ENCODE results near the gene CXCL12. TPM values are rescaled to one million over a fixed set of nuclear protein-coding genes. Genes with fewer than 3 reads are reported as not detected.

CXCL12 gene
- total RNA-seq, 1 donor from 2014 or later = 153 TPM

GRCh38 chr10:44389556-44389955, 4.7 kb upstream of the CXCL12 start:
- no peaks in the 10 kb centered on the region for H3K36me3 Mint-ChIP-seq (ENCODE audit: unreplicated experiment)
- no peak for DNase-seq (ENCODE audit: extremely low spot score, unreplicated experiment)

GRCh38 chr10:44389150-44389549, 4.3 kb upstream of the CXCL12 start:
- TF ChIP-seq CTCF (IDR thresholded peaks at IDR 0.05) = no peak
- Mint-ChIP-seq H3K36me3 (ENCODE audit: unreplicated experiment) (no peaks in the 10 kb centered on the region), H3K4me3 (ENCODE audit: unreplicated experiment) (no peak overlapping the region), H3K27ac (ENCODE audit: unreplicated experiment) (no peak overlapping the region), H3K27me3 (ENCODE audit: unreplicated experiment) (peaks cover 22% of the 10 kb centered on the region), H3K9me3 (ENCODE audit: unreplicated experiment) (no peaks in the 10 kb centered on the region), H3K4me1 (ENCODE audit: unreplicated experiment) (peaks cover 16% of the 10 kb centered on the region)
- peak; percentile 72 for DNase-seq (ENCODE audit: extremely low spot score, unreplicated experiment)

More at GRCh38 chr10:44389556-44389955, 4.7 kb upstream of the CXCL12 start:
- Mint-ChIP-seq H3K9me3 (ENCODE audit: unreplicated experiment) (no peaks in the 10 kb centered on the region), H3K4me1 (ENCODE audit: unreplicated experiment) (peaks cover 16% of the 10 kb centered on the region), H3K27ac (ENCODE audit: unreplicated experiment) (no peak overlapping the region), H3K27me3 (ENCODE audit: unreplicated experiment) (peaks cover 23% of the 10 kb centered on the region), H3K4me3 (ENCODE audit: unreplicated experiment) (no peak overlapping the region)
- TF ChIP-seq CTCF (IDR thresholded peaks at IDR 0.05) = no peak

- H3K36me3 Mint-ChIP-seq (ENCODE audit: unreplicated experiment) = no peaks in the 10 kb centered on the region
- H3K27ac Mint-ChIP-seq (ENCODE audit: unreplicated experiment) = no peak overlapping the region
- H3K27me3 Mint-ChIP-seq (ENCODE audit: unreplicated experiment) = peaks cover 19% of the 10 kb centered on the region
- H3K4me1 Mint-ChIP-seq (ENCODE audit: unreplicated experiment) = peaks cover 20% of the 10 kb centered on the region
- H3K4me3 Mint-ChIP-seq (ENCODE audit: unreplicated experiment) = no peak overlapping the region
- H3K9me3 Mint-ChIP-seq (ENCODE audit: unreplicated experiment) = no peaks in the 10 kb centered on the region
- peak; percentile 65 for DNase-seq (ENCODE audit: extremely low spot score, unreplicated experiment)
- no peak for TF ChIP-seq CTCF (IDR thresholded peaks at IDR 0.05)
Observed at GRCh38 chr10:44388641-44389040, 3.7 kb upstream of the CXCL12 start.

- peaks cover 28% of the 10 kb centered on the region for H3K4me1 Mint-ChIP-seq (ENCODE audit: unreplicated experiment)
- H3K4me3 Mint-ChIP-seq (ENCODE audit: unreplicated experiment) = no peak overlapping the region
- peaks cover 20% of the 10 kb centered on the region for H3K27me3 Mint-ChIP-seq (ENCODE audit: unreplicated experiment)
- no peaks in the 10 kb centered on the region for H3K9me3 Mint-ChIP-seq (ENCODE audit: unreplicated experiment)
- peak; percentile 65 for DNase-seq (ENCODE audit: extremely low spot score, unreplicated experiment)
- no peak overlapping the region for H3K27ac Mint-ChIP-seq (ENCODE audit: unreplicated experiment)
- no peak for TF ChIP-seq CTCF (IDR thresholded peaks at IDR 0.05)
- H3K36me3 Mint-ChIP-seq (ENCODE audit: unreplicated experiment) = peaks cover 5% of the 10 kb centered on the region
Observed at GRCh38 chr10:44387853-44388251, 3.0 kb upstream of the CXCL12 start.

- TF ChIP-seq CTCF (IDR thresholded peaks at IDR 0.05) = peak; percentile 93
- Mint-ChIP-seq H3K9me3 (ENCODE audit: unreplicated experiment) (no peaks in the 10 kb centered on the region), H3K4me3 (ENCODE audit: unreplicated experiment) (no peak overlapping the region), H3K4me1 (ENCODE audit: unreplicated experiment) (peaks cover 39% of the 10 kb centered on the region), H3K36me3 (ENCODE audit: unreplicated experiment) (peaks cover 5% of the 10 kb centered on the region), H3K27me3 (ENCODE audit: unreplicated experiment) (peaks cover 9% of the 10 kb centered on the region), H3K27ac (ENCODE audit: unreplicated experiment) (no peak overlapping the region)
- peak; percentile 91 for DNase-seq (ENCODE audit: extremely low spot score, unreplicated experiment)
Observed at GRCh38 chr10:44386546-44387052, 1.7 kb upstream of the CXCL12 start.
